BE2C (cell line): ENCODE measurements around the gene C1orf167.
A peak's percentile ranks its signal among the peaks of the same experiment; 100 is the strongest.

Experiments
- DNase-seq: peaks from one replicate; pipeline ENCODE4 v3.0.0-alpha.2; 2020
- H3K27me3 ChIP-seq: fragments of 250-450 bp; sonication (Bioruptor Pico); 2 replicates; pipeline ENCODE4 v1.5.1; 2020; ENCODE audit warnings: mild to moderate bottlenecking
- H3K36me3 ChIP-seq: fragments of 250-450 bp; sonication (Bioruptor Pico); 2 replicates; pipeline ENCODE4 v1.5.1; 2020; ENCODE audit warnings: mild to moderate bottlenecking
- H3K4me1 ChIP-seq: fragments of 250-450 bp; sonication (Bioruptor Pico); 2 replicates; pipeline ENCODE4 v1.5.1; 2020
- H3K4me3 ChIP-seq: 2 replicates; pipeline ENCODE4 v1.5.1; 2011; ENCODE audit warnings: low read depth, low read length
- H3K9me3 ChIP-seq: fragments of 250-450 bp; sonication (Bioruptor Pico); 2 replicates; pipeline ENCODE4 v1.5.1; 2020
- CTCF ChIP-seq: IDR thresholded peaks from 2 replicates; pipeline ENCODE4 v1.5.1; 2012; ENCODE audit warnings: mild to moderate bottlenecking, low read depth, low read length

Gene C1orf167

GRCh38 chr1:11746795-11747487 is 15.1 kb upstream of the C1orf167 start:
- no peak for TF ChIP-seq CTCF
- DNase-seq: no peak
- Histone ChIP-seq H3K27me3 (no peaks in the 10 kb centered on the region), H3K4me3 (no peak overlapping the region), H3K4me1 (no peaks in the 10 kb centered on the region), H3K36me3 (no peaks in the 10 kb centered on the region), H3K9me3 (no peaks in the 10 kb centered on the region)

GRCh38 chr1:11748294-11749202 is 13.4 kb upstream of the C1orf167 start:
- H3K27me3 ChIP-seq: no peaks in the 10 kb centered on the region
- H3K36me3 ChIP-seq: no peaks in the 10 kb centered on the region
- no peak for TF ChIP-seq CTCF
- DNase-seq: no peak
- no peak overlapping the region for H3K4me3 ChIP-seq
- H3K9me3 ChIP-seq: no peaks in the 10 kb centered on the region
- no peaks in the 10 kb centered on the region for H3K4me1 ChIP-seq

- no peaks in the 10 kb centered on the region for H3K4me1 ChIP-seq
- H3K36me3 ChIP-seq: no peaks in the 10 kb centered on the region
- no peaks in the 10 kb centered on the region for H3K9me3 ChIP-seq
- DNase-seq: peak; percentile 21
- 0 out of 2 replicates have a peak, but pooled peaks have one; percentile 7 for TF ChIP-seq CTCF
- no peaks in the 10 kb centered on the region for H3K27me3 ChIP-seq
- H3K4me3 ChIP-seq: no peak overlapping the region
Measured at GRCh38 chr1:11749203-11749689, 12.7 kb upstream of the C1orf167 start.

GRCh38 chr1:11749996-11750395 is 12.0 kb upstream of the C1orf167 start:
- TF ChIP-seq CTCF: no peak
- Histone ChIP-seq H3K27me3 (no peaks in the 10 kb centered on the region), H3K36me3 (no peaks in the 10 kb centered on the region), H3K4me3 (no peak overlapping the region), H3K4me1 (no peaks in the 10 kb centered on the region), H3K9me3 (no peaks in the 10 kb centered on the region)
- no peak for DNase-seq

GRCh38 chr1:11751087-11751486 is 10.9 kb upstream of the C1orf167 start:
- no peak for TF ChIP-seq CTCF
- H3K36me3 ChIP-seq: no peaks in the 10 kb centered on the region

More at GRCh38 chr1:11751087-11751486, 10.9 kb upstream of the C1orf167 start:
- Histone ChIP-seq H3K9me3 (no peaks in the 10 kb centered on the region), H3K4me3 (no peak overlapping the region), H3K4me1 (no peaks in the 10 kb centered on the region), H3K27me3 (no peaks in the 10 kb centered on the region)
- no peak for DNase-seq
